SJCRH30 (cell line): ENCODE data around the gene AQP1. TPM values are rescaled to one million over a fixed set of nuclear protein-coding genes. Genes with fewer than 3 reads are reported as not detected.

Experiments used
- DNase-seq, 2 experiments: peaks; one replicate each; pipeline ENCODE4 v3.0.0-alpha.2; 2015 to 2020
- H3K27ac ChIP-seq: fragments of 250-450 bp; sonication (Bioruptor Pico); 2 replicates; pipeline ENCODE4 v1.5.1; 2020; ENCODE audit warnings: mild to moderate bottlenecking, moderate library complexity
- H3K27me3 ChIP-seq: fragments of 250-450 bp; sonication (Bioruptor Pico); 2 replicates; pipeline ENCODE4 v1.5.1; 2020; ENCODE audit warnings: mild to moderate bottlenecking, moderate library complexity
- H3K36me3 ChIP-seq: fragments of 250-450 bp; sonication (Bioruptor Pico); 2 replicates; pipeline ENCODE4 v1.5.1; 2020; ENCODE audit warnings: mild to moderate bottlenecking, moderate library complexity
- H3K4me1 ChIP-seq: fragments of 250-450 bp; sonication (Bioruptor Pico); 2 replicates; pipeline ENCODE4 v1.5.1; 2020; ENCODE audit warnings: mild to moderate bottlenecking, moderate library complexity
- H3K4me3 ChIP-seq: fragments of 250-450 bp; sonication (Bioruptor Pico); 2 replicates; pipeline ENCODE4 v1.5.1; 2020; ENCODE audit warnings: mild to moderate bottlenecking, moderate library complexity
- H3K9me3 ChIP-seq: fragments of 250-450 bp; sonication (Bioruptor Pico); replicated peaks from 2 replicates; pipeline ENCODE4 v1.5.1; 2020; ENCODE audit warnings: mild to moderate bottlenecking, moderate library complexity
- total RNA-seq: library from RNA; depleted of rRNA; stranded (reverse); fragments of >200 nt; shearing (Covaris generic); gene quantifications from 2 replicates; pipeline ENCODE4 v1.2.3, GENCODE V29; 2014

AQP1 gene
- total RNA-seq, 1 experiment from 2014 or later = 31.4 TPM

DNA sequence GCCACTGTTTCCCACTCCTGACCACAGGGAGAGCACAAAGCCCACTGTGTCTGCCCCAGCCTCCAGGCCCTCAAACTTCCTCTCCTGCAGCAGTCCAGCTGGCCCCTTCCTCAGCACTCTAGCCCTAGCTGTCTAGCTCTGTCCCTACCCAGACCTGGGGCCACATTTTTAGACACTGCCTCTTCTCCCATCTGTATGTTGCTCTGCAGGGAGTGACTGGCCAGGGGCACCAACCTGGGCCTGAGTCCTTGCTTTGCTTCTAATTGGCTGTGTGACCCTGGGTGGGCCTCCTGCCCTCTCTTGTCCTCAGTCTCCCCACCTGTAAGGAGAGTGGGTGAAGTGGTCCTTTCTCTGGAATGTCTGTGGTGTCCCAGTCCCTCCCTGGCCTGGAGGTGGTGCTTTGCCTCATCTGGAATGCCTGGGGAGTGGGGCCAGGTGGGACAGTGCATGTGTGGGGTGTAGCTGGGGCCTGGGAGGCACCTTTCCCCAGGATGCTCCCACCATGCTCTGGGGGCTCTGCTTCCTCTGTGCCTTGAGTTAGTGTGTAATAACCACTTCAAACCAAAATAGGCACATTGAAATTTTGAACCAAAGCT, 25.1 kb downstream of the AQP1 start:
- peaks cover 34% of the 10 kb centered on the region for H3K4me1 ChIP-seq
- H3K4me3 ChIP-seq = no peak overlapping the region
- no peaks in the 10 kb centered on the region for H3K9me3 ChIP-seq
- DNase-seq = peak in 1 of 2 experiments; percentile 4
- no peaks in the 10 kb centered on the region for H3K27me3 ChIP-seq
- H3K27ac ChIP-seq = no peak overlapping the region
- no peaks in the 10 kb centered on the region for H3K36me3 ChIP-seq

DNA sequence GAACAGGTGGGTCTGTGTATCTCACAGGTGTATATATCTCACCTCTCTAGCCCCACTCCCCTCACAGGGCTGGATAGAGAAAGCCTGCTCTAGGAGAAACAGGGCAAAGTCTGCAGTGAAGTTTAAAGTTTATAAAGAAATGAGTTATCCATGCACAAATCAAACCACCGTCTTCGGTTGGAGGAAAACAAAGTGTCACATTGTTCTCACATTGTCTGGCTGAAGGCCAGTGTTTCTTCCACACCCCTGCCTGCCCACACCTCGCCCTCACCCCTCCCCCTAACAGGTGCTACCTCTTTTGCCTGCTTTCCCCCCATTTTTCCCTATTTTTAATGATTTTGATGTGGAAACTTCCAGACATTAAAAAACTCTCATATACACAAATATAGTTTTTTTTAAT, 25.8 kb downstream of the AQP1 start:
- peaks cover 27% of the 10 kb centered on the region for H3K4me1 ChIP-seq
- DNase-seq = peak; percentile 13 to 50
- no peaks in the 10 kb centered on the region for H3K27me3 ChIP-seq
- no peak overlapping the region for H3K4me3 ChIP-seq
- H3K9me3 ChIP-seq = no peaks in the 10 kb centered on the region
- H3K36me3 ChIP-seq = no peaks in the 10 kb centered on the region
- no peak overlapping the region for H3K27ac ChIP-seq

DNA sequence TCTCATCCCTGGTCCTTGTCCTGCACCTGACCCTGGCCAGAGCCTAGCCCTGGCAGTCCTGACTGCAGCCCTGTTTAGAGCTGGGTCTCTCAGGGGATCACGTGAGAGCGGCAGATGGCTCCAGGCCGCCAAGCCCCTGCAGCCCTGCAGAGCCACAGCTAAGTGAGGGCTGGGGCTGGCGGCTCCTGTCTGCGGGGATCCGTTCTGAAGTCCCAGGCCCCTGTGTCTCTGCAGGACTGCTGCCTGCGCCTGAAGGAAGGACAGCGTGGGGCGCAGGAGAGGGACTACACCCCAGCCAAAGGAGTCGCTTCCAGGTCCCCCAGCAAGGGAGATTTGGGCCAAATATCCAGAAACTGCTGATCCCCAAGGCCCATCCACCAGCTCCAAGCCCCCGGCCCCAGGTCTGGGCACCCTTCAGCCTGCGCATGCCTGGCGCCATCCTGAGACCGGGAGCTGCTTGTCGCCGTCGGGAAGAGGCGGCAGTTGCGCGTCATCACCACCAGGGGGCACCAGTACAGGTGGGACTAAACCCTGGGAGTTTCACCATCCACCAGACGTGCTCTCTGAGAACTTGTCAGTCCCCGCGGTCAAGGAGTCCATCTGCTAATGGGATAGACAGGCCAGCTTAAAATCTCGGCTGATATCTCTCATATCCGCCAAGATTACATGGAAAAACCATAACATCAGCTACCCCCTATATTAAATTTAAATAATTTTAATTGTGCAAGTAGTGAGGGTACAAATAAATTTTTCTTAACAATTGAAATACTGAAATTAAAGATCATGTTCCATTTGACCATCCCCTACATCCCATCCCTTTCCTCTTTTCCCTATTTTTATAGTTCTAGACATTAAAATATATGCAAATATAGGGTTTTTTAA, 27.0 kb downstream of the AQP1 start:
- H3K9me3 ChIP-seq = no peaks in the 10 kb centered on the region
- H3K27me3 ChIP-seq = no peaks in the 10 kb centered on the region
- H3K4me3 ChIP-seq = no peak overlapping the region
- no peak overlapping the region for H3K27ac ChIP-seq
- peaks cover 19% of the 10 kb centered on the region for H3K4me1 ChIP-seq
- no peaks in the 10 kb centered on the region for H3K36me3 ChIP-seq
- peak; percentile 76 to 83 for DNase-seq

DNA sequence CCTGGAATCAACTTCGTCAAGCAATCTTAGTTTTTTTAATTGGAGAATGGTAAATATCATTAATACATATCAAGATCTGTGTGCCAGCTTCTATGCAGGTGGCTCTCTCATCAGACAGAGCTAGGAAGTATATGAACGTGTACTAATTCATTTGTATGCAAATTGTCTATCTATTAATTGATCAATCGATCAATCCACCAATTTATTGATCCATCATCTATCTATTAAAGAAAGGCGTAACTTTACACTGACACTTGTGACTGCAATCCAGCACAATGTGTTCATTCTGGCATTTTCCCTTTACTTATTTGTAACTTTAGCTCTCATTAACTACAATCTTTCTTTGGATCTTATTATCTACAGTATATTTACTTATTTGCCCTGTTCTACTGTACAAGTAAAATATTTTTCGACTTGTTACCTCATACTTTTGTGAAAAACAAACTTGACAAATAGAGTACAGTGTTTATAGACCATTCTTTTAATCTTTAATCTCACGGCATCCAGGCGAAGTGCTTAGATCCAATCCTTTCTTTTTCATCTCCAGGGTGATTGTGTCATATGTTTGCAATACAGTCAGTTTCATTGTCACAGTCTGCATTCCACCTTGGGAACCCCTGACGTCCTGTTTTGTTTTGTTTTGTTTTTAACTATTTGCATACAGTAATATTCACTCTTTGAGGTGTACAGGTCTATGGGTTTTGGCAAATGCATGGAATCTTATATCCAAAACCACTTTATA, 30.1 kb downstream of the AQP1 start:
- no peak overlapping the region for H3K4me3 ChIP-seq
- no peaks in the 10 kb centered on the region for H3K9me3 ChIP-seq
- no peaks in the 10 kb centered on the region for H3K36me3 ChIP-seq
- no peaks in the 10 kb centered on the region for H3K27me3 ChIP-seq
- H3K4me1 ChIP-seq = peaks cover 16% of the 10 kb centered on the region
- no peak overlapping the region for H3K27ac ChIP-seq
- DNase-seq = no peak

DNA sequence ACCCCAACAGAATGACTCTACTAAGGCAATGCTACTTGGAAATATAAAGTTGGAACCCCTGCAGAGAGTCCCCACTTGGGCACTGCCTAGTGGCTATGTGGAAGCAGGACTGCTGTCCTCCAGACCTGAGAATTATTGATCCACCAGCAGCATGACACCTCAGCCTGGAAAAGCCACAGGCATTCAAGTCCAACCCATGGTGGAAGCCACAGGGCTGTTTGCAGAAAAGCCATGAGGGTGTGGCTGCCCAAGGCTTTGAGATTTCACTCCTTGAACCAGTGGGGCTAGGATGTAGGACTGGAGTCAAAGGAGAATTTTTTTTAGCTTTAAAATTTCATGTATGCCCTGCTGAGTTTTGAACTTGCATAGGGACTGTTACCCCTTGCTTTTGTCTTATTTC, 38.5 kb downstream of the AQP1 start:
- Histone ChIP-seq H3K36me3 (no peaks in the 10 kb centered on the region), H3K4me3 (no peak overlapping the region), H3K9me3 (no peaks in the 10 kb centered on the region), H3K27ac (no peak overlapping the region), H3K27me3 (peaks cover 2% of the 10 kb centered on the region; the same call in 1 of the 2 replicates), H3K4me1 (no peaks in the 10 kb centered on the region)
- DNase-seq = no peak

DNA sequence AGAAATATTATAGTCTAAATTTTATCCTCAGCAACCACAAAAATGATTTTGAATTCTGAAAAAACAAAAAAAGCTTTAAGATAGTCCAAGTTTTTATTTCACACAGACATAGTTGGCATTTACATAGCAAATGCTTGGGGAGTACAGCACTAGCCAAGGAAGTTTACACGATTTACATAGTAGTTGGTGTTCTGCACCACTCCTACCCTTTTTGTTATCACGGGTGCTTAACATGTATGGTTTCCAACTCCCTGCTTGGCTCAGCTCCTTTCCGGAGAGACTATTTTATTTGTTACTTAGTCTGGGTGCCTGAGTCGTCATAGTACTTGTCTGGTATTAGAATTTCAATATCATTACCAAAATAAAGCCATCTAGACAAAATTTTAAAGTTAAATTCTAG, 43.3 kb downstream of the AQP1 start:
- Histone ChIP-seq H3K4me1 (no peaks in the 10 kb centered on the region), H3K9me3 (peaks cover 5% of the 10 kb centered on the region; the same call in 1 of the 2 replicates), H3K36me3 (no peaks in the 10 kb centered on the region), H3K27me3 (no peaks in the 10 kb centered on the region; the same call in 1 of the 2 replicates), H3K4me3 (no peak overlapping the region), H3K27ac (no peak overlapping the region)
- DNase-seq = no peak

DNA sequence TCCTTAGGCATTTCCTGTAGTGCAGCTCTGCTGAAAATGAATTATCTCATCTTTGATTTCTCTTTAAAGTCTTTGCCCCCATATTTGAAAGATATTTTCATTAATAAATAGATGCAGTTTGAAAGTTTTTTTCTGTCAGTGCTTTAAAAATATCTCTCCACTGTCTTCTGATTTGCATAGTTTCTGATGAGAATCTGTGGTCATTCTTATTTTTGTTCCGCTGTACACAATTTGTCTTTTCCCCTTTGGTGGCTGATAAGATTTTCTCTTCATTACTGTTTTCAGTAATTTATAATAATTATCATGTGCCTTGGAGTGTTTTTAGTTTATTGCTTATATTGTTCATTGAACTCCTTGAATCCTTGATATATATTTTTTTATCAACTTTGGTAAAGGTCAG, 45.1 kb downstream of the AQP1 start:
- no peak overlapping the region for H3K27ac ChIP-seq
- H3K4me1 ChIP-seq = no peaks in the 10 kb centered on the region
- H3K4me3 ChIP-seq = no peak overlapping the region
- no peak for DNase-seq
- no peaks in the 10 kb centered on the region for H3K36me3 ChIP-seq
- no peaks in the 10 kb centered on the region; the same call in 1 of the 2 replicates for H3K27me3 ChIP-seq
- peaks cover 5% of the 10 kb centered on the region; the same call in 1 of the 2 replicates for H3K9me3 ChIP-seq

DNA sequence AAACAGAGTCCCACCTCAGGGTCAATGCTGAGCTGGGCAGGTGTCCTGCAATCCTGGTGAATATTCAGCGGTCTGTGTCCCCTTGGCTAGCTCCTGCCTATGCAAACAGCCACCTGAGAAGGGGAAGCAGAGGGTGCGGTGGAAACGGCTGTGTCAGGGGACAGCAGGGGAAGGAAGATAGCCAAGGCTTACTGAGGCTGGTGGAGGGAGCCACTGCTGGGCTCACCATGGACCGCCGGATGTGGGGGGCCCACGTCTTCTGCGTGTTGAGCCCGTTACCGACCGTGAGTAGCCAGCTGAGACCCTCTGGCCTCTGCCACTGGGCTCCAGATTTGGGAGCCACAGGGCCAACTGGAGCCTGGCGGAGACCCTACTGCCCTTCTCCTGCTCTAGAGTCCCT, 52.2 kb downstream of the AQP1 start, which contains the start of gene GHRHR:
Gene GHRHR (plus strand): TSS at position 112 of the 400 bp plus-strand sequence. CDS start 116 bp downstream, at position 228.
- no peak for DNase-seq
- no peaks in the 10 kb centered on the region for H3K4me1 ChIP-seq
- H3K27me3 ChIP-seq = peaks cover 20% of the 10 kb centered on the region
- H3K27ac ChIP-seq = no peak within 1 kb of the TSS
- H3K4me3 ChIP-seq = no peak within 1 kb of the TSS
- H3K36me3 ChIP-seq = no peaks in the 10 kb centered on the region
- H3K9me3 ChIP-seq = no peaks in the 10 kb centered on the region

DNA sequence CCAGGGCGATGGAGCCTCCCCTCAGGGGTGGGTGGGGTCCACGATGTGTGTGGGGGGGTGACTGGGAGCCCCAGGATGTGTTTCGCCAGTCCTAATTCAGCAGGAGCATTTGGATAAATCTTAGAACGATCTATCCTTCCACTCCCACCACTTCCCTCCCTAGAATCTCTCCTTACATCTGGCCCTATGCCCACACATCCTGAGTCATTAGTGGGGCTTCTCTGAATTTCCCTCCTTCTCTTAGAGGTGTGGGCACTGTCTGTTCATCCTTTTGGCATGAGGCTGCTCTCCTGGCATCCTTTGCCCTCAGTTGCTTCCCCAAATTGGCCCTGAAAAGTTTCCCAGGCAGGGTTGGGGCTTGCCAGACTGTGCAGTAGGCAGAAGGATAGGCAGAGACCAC, 53.7 kb downstream of the AQP1 start:
- no peaks in the 10 kb centered on the region for H3K9me3 ChIP-seq
- peaks cover 20% of the 10 kb centered on the region for H3K27me3 ChIP-seq
- no peaks in the 10 kb centered on the region for H3K36me3 ChIP-seq
- DNase-seq = no peak
- H3K27ac ChIP-seq = no peak overlapping the region
- H3K4me1 ChIP-seq = no peaks in the 10 kb centered on the region
- H3K4me3 ChIP-seq = no peak overlapping the region

DNA sequence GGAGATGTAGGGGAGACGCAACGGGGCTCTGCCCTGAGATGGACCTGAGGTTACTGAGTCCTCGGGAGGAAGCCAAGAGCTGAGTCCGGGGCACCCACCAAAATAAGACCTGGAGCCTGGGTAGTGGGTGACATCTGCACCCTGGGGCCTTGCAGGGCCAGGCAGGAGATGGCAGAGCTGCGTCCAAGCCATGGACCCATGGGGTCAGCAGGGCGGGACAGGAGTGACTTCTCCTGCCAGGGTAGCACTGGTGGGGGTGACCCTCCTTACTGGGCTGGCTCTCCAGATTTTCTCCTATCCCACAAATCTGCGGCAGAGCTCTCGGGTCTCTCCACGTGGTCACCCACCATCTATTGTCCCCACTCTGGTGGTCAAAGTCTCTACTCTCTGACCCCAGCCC, 54.2 kb downstream of the AQP1 start:
- Histone ChIP-seq H3K9me3 (no peaks in the 10 kb centered on the region), H3K36me3 (no peaks in the 10 kb centered on the region), H3K4me1 (no peaks in the 10 kb centered on the region), H3K27me3 (peaks cover 20% of the 10 kb centered on the region), H3K27ac (no peak overlapping the region), H3K4me3 (no peak overlapping the region)
- no peak for DNase-seq

DNA sequence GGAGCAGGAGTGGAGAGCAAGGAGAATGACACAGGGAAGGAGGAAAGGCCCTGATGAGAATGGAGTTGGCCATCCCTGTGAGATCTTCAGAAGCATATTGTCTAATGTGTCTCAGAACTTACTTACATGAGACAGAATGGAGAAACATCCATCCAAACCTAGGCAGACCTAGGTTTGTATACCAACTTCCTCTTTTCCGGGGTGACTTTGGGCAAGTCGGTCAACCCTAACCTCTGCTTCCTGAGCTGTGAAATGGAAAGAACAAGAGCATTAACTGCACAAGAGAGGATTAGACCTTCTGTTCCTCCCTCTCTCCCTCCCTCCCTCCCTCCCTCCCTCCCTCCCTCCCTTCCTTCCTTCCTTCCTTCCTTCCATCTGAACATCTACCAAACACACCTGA, 56.6 kb downstream of the AQP1 start:
- H3K27me3 ChIP-seq = peaks cover 27% of the 10 kb centered on the region
- no peak overlapping the region for H3K27ac ChIP-seq

DNA sequence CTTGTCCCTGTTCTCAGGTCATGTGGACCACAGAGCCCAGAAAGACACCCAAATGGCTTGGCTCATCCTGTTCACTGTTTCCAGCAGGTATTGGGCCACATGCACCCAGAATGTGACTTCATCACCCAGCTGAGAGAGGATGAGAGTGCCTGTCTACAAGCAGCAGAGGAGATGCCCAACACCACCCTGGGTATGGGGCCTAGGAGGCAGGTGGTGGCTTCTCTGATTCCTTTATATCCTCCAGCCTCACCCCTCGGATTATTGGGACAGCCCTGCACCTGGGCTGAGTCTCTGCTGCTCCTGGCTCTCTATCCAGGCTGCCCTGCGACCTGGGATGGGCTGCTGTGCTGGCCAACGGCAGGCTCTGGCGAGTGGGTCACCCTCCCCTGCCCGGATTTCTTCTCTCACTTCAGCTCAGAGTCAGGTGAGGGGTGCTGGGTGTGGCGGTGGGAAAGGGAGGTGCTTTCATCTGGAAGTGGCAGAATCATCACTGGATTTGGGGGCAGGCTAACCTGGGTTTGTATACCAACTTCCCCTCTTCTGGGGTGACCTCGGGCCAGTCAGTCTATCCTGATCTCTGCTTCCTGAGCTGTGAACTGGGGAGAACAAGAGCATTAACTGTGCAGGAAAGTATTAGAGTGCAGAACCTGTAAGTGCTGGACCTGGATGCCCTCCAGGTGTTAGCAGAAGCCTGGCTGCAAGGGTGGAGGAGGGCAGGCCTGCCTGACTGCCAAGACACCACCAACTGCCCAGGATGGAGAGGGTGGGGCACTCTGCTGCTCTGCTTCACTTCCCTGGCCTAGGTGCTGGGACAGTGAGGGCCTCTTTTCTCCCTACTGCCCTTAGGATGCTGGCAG, 57.3 kb downstream of the AQP1 start:
- H3K27me3 ChIP-seq = peaks cover 30% of the 10 kb centered on the region
- no peak for DNase-seq
- H3K27ac ChIP-seq = no peak overlapping the region
- H3K4me1 ChIP-seq = no peaks in the 10 kb centered on the region
- H3K9me3 ChIP-seq = no peaks in the 10 kb centered on the region
- H3K4me3 ChIP-seq = no peak overlapping the region
- H3K36me3 ChIP-seq = no peaks in the 10 kb centered on the region

More for the DNA sequence above, 56.6 kb downstream of the AQP1 start:
- Histone ChIP-seq H3K4me1 (no peaks in the 10 kb centered on the region), H3K4me3 (no peak overlapping the region), H3K36me3 (no peaks in the 10 kb centered on the region), H3K9me3 (no peaks in the 10 kb centered on the region)
- DNase-seq = no peak

DNA sequence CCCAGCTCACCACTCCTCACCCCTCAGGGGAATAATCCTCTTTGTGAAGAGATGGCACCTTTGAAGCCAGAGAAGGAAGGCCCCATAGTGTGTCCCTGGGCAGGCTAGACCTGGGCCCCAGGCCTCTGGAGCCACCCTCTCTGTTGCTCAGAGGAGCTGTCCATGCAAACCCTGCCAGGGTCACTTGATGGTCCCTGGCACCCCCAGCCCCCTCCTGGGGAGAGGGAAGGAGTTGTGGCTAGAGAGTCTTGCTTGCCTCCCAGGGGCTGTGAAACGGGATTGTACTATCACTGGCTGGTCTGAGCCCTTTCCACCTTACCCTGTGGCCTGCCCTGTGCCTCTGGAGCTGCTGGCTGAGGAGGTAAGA, 57.9 kb downstream of the AQP1 start:
- no peak overlapping the region for H3K27ac ChIP-seq
- H3K9me3 ChIP-seq = no peaks in the 10 kb centered on the region
- DNase-seq = no peak
- H3K27me3 ChIP-seq = peaks cover 33% of the 10 kb centered on the region
- no peak overlapping the region for H3K4me3 ChIP-seq
- no peaks in the 10 kb centered on the region for H3K4me1 ChIP-seq
- H3K36me3 ChIP-seq = no peaks in the 10 kb centered on the region

DNA sequence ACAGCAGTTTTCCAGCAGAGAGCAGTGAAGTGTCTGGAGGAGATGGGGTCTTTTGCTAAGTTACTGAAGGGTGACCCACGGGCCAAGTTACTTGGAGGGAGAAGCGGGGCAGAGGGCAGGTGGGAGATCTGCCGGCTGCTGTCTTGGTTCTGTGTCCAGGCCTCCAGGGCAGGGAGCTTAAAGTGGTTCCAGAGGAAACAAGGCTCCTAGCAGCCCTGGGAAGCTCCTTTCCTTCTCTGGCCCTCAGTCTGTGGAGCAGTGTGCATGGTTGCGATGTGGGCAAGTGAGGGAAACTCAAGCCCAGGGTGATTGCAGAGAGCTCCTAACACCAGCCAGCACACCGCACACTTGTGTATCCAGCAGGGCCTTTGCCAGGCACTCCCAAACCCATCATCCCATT, 58.4 kb downstream of the AQP1 start:
- H3K4me3 ChIP-seq = no peak overlapping the region
- H3K27ac ChIP-seq = no peak overlapping the region
- H3K36me3 ChIP-seq = no peaks in the 10 kb centered on the region
- no peaks in the 10 kb centered on the region for H3K4me1 ChIP-seq
- DNase-seq = no peak
- H3K27me3 ChIP-seq = peaks cover 33% of the 10 kb centered on the region
- H3K9me3 ChIP-seq = no peaks in the 10 kb centered on the region
